Activated CD8-positive, alpha-beta memory T cell treated with anti-CD3 and anti-CD28 coated beads, Interleukin-2, amount 10 ng/mL, durations not matched to agents 7 days and 5 days (primary cell): ENCODE results near the gene CCR3. TPM values are rescaled to one million over a fixed set of nuclear protein-coding genes. Genes with fewer than 3 reads are reported as not detected.
A peak's percentile ranks its signal among the peaks of the same experiment; 100 is the strongest.
"Not testable (repeated sequence)": the region's sequence is repeated elsewhere in the genome, so short reads cannot be mapped to it uniquely, and the experiment has no call there.

Source experiments
- ATAC-seq: fragments of 150-1000 bp; cut with Tn5 transposase; one replicate; pipeline ENCODE4 v1.10.0; 2021; ENCODE audit warnings: moderate library complexity
- CTCF ChIA-PET: fragments of 350-600 bp; sonication (Branson Sonifier 250); formaldehyde crosslinking; loops from one replicate; lab custom pipeline; 2021; ENCODE audit warnings: antibody characterized with exemption; lab: Charles Lee
- DNase-seq: peaks from one replicate; pipeline ENCODE4 v3.0.0-alpha.2; 2020
- H3K27ac Mint-ChIP-seq: one replicate; pipeline ENCODE4 v1.8.0; 2021; ENCODE audit warnings: mild to moderate bottlenecking, mixed read lengths
- H3K27me3 Mint-ChIP-seq: one replicate; pipeline ENCODE4 v1.8.0; 2021; ENCODE audit warnings: mixed read lengths
- H3K36me3 Mint-ChIP-seq: one replicate; pipeline ENCODE4 v1.8.0; 2021; ENCODE audit warnings: mild to moderate bottlenecking, mixed read lengths
- H3K4me1 Mint-ChIP-seq: one replicate; pipeline ENCODE4 v1.8.0; 2021; ENCODE audit warnings: mixed read lengths
- H3K4me3 Mint-ChIP-seq: one replicate; pipeline ENCODE4 v1.8.0; 2021; ENCODE audit warnings: mild to moderate bottlenecking, moderate library complexity, mixed read lengths
- H3K9me3 Mint-ChIP-seq: one replicate; pipeline ENCODE4 v1.8.0; 2022; ENCODE audit warnings: low read depth, mixed read lengths
- total RNA-seq, 2 experiments: library from RNA; stranded (reverse); gene quantifications; one replicate each; pipeline ENCODE4 v1.2.3, GENCODE V29; 2021

Gene CCR3
- 1 to 10 TPM; 1.4 to 2.0 TPM for total RNA-seq

- no peak for DNase-seq
- Mint-ChIP-seq H3K27me3 (peaks cover 24% of the 10 kb centered on the region), H3K27ac (no peak within 1 kb of the TSS), H3K36me3 (peaks cover 2% of the 10 kb centered on the region), H3K4me3 (no peak within 1 kb of the TSS), H3K9me3 (no peaks in the 10 kb centered on the region), H3K4me1 (peaks cover 9% of the 10 kb centered on the region)
- ATAC-seq: no peak
- CTCF ChIA-PET: interaction anchor here (1.4 to 1.5 kb wide), 2 partner anchors 28 to 136 kb away, joined by 4 to 6 read pairs; no protein-coding TSS in a partner anchor
Observed at GRCh38 chr3:46242120-46242519, at the start of gene CCR3. TSS of gene CCR3 (plus strand) at chr3:46242460. CDS start at chr3:46265159, 22,699 bp downstream.

GRCh38 chr3:46192939-46193338, 49.3 kb upstream of the CCR3 start:
- peaks cover 11% of the 10 kb centered on the region for H3K27me3 Mint-ChIP-seq
- peaks cover 34% of the 10 kb centered on the region for H3K36me3 Mint-ChIP-seq
- H3K4me1 Mint-ChIP-seq: peaks cover 4% of the 10 kb centered on the region
- no peak overlapping the region for H3K4me3 Mint-ChIP-seq
- CTCF ChIA-PET: interaction anchor here (1.0 to 2.7 kb wide), 3 partner anchors 13 to 177 kb away, joined by 3 to 9 read pairs (median 7); partner anchors contain the start of gene CCR1
- no peak for ATAC-seq
- H3K9me3 Mint-ChIP-seq: peaks cover 26% of the 10 kb centered on the region
- no peak overlapping the region for H3K27ac Mint-ChIP-seq
- DNase-seq: no peak

GRCh38 chr3:46193436-46193835, 48.8 kb upstream of the CCR3 start:
- CTCF ChIA-PET: interaction anchor here (1.0 to 2.7 kb wide), 2 partner anchors 15 to 176 kb away, joined by 3 to 9 read pairs; partner anchors contain the start of gene CCR1
- no peak overlapping the region for H3K4me3 Mint-ChIP-seq
- DNase-seq (no peak), ATAC-seq (no peak)
- no peaks in the 10 kb centered on the region for H3K4me1 Mint-ChIP-seq
- H3K27ac Mint-ChIP-seq: no peak overlapping the region
- peaks cover 38% of the 10 kb centered on the region for H3K36me3 Mint-ChIP-seq
- H3K27me3 Mint-ChIP-seq: peaks cover 11% of the 10 kb centered on the region
- peaks cover 26% of the 10 kb centered on the region for H3K9me3 Mint-ChIP-seq

GRCh38 chr3:46194868-46195553, 47.2 kb upstream of the CCR3 start:
- peaks cover 26% of the 10 kb centered on the region for H3K9me3 Mint-ChIP-seq
- no peak overlapping the region for H3K27ac Mint-ChIP-seq
- DNase-seq (no peak), ATAC-seq (no peak)
- no peaks in the 10 kb centered on the region for H3K4me1 Mint-ChIP-seq
- CTCF ChIA-PET: no interaction called here
- peaks cover 51% of the 10 kb centered on the region for H3K36me3 Mint-ChIP-seq
- H3K4me3 Mint-ChIP-seq: no peak overlapping the region
- H3K27me3 Mint-ChIP-seq: peaks cover 11% of the 10 kb centered on the region

GRCh38 chr3:46196261-46196957, 45.9 kb upstream of the CCR3 start:
- no peak overlapping the region for H3K27ac Mint-ChIP-seq
- peaks cover 58% of the 10 kb centered on the region for H3K36me3 Mint-ChIP-seq
- no peak overlapping the region for H3K4me3 Mint-ChIP-seq
- peaks cover 5% of the 10 kb centered on the region for H3K27me3 Mint-ChIP-seq
- peaks cover 26% of the 10 kb centered on the region for H3K9me3 Mint-ChIP-seq
- no peak for DNase-seq
- ATAC-seq: no peak
- peaks cover 4% of the 10 kb centered on the region for H3K4me1 Mint-ChIP-seq
- CTCF ChIA-PET: interaction anchor here (0.8 to 3.3 kb wide), 4 partner anchors 11 to 344 kb away, joined by 3 to 25 read pairs (median 4); partner anchors contain the start of gene CCR1

- H3K27me3 Mint-ChIP-seq: no peaks in the 10 kb centered on the region
- H3K4me1 Mint-ChIP-seq: peaks cover 34% of the 10 kb centered on the region
- ATAC-seq (no peak), DNase-seq (no peak)
- no peak overlapping the region for H3K27ac Mint-ChIP-seq
- peaks cover 74% of the 10 kb centered on the region for H3K36me3 Mint-ChIP-seq
- CTCF ChIA-PET: interaction anchor here (0.9 to 1.9 kb wide), 2 partner anchors 14 to 121 kb away, joined by 3 to 9 read pairs; no protein-coding TSS in a partner anchor
- peaks cover 8% of the 10 kb centered on the region for H3K9me3 Mint-ChIP-seq
- no peak overlapping the region for H3K4me3 Mint-ChIP-seq
Observed at GRCh38 chr3:46200211-46200610, 42.0 kb upstream of the CCR3 start.

GRCh38 chr3:46200790-46201189, 41.5 kb upstream of the CCR3 start:
- CTCF ChIA-PET: interaction anchor here (0.8 to 1.9 kb wide), 4 partner anchors 14 to 168 kb away, joined by 3 to 9 read pairs (median 4); no protein-coding TSS in a partner anchor
- ATAC-seq (no peak), DNase-seq (no peak)
- Mint-ChIP-seq H3K27ac (no peak overlapping the region), H3K4me1 (peaks cover 39% of the 10 kb centered on the region), H3K27me3 (no peaks in the 10 kb centered on the region), H3K4me3 (no peak overlapping the region), H3K9me3 (peaks cover 4% of the 10 kb centered on the region), H3K36me3 (peaks cover 77% of the 10 kb centered on the region)

- H3K27me3 Mint-ChIP-seq: no peaks in the 10 kb centered on the region
- peaks cover 2% of the 10 kb centered on the region for H3K9me3 Mint-ChIP-seq
- H3K4me3 Mint-ChIP-seq: no peak overlapping the region
- ATAC-seq (no peak), DNase-seq (no peak)
- H3K36me3 Mint-ChIP-seq: peaks cover 85% of the 10 kb centered on the region
- CTCF ChIA-PET: interaction anchor here (1.3 kb wide), 1 partner anchor 13 kb away, joined by 4 read pairs; no protein-coding TSS in a partner anchor
- peaks cover 54% of the 10 kb centered on the region for H3K4me1 Mint-ChIP-seq
- H3K27ac Mint-ChIP-seq: no peak overlapping the region
Observed at GRCh38 chr3:46202535-46202934, 39.7 kb upstream of the CCR3 start.

- CTCF ChIA-PET: interaction anchor here (1.3 kb wide), 1 partner anchor 15 kb away, joined by 4 read pairs; no protein-coding TSS in a partner anchor
- Mint-ChIP-seq H3K27me3 (no peaks in the 10 kb centered on the region), H3K4me3 (no peak overlapping the region), H3K27ac (no peak overlapping the region), H3K9me3 (peaks cover 2% of the 10 kb centered on the region), H3K36me3 (peaks cover 84% of the 10 kb centered on the region), H3K4me1 (peaks cover 64% of the 10 kb centered on the region)
- DNase-seq (no peak), ATAC-seq (no peak)
Observed at GRCh38 chr3:46203681-46204080, 38.6 kb upstream of the CCR3 start.

GRCh38 chr3:46205286-46205960, 36.8 kb upstream of the CCR3 start:
- H3K36me3 Mint-ChIP-seq: peaks cover 71% of the 10 kb centered on the region
- peak overlapping the region; percentile 90 for H3K27ac Mint-ChIP-seq
- H3K4me3 Mint-ChIP-seq: peak overlapping the region; percentile 79
- CTCF ChIA-PET: interaction anchor here (0.6 to 7.8 kb wide), 7 partner anchors 13 to 281 kb away, joined by 3 to 132 read pairs (median 52); partner anchors contain the start of gene CCR5
- no peaks in the 10 kb centered on the region for H3K27me3 Mint-ChIP-seq
- peaks cover 82% of the 10 kb centered on the region for H3K4me1 Mint-ChIP-seq
- peaks cover 2% of the 10 kb centered on the region for H3K9me3 Mint-ChIP-seq
- no peak for ATAC-seq
- no peak for DNase-seq

- Mint-ChIP-seq H3K27ac (peak overlapping the region; percentile 90), H3K4me3 (peak overlapping the region; percentile 79), H3K27me3 (no peaks in the 10 kb centered on the region), H3K9me3 (peaks cover 2% of the 10 kb centered on the region), H3K4me1 (peaks cover 81% of the 10 kb centered on the region), H3K36me3 (peaks cover 65% of the 10 kb centered on the region)
- no peak for ATAC-seq
- CTCF ChIA-PET: interaction anchor here (0.6 to 7.8 kb wide), 15 partner anchors 8 to 282 kb away, joined by 3 to 132 read pairs (median 8); partner anchors contain the start of gene CCR5
- DNase-seq: no peak
Observed at GRCh38 chr3:46206282-46207015, 35.8 kb upstream of the CCR3 start.

- not testable (repeated sequence) for DNase-seq, ATAC-seq, H3K27me3 Mint-ChIP-seq, H3K9me3 Mint-ChIP-seq
- Mint-ChIP-seq H3K36me3 (peaks cover 55% of the 10 kb centered on the region), H3K27ac (peak overlapping the region; percentile 90), H3K4me1 (peaks cover 72% of the 10 kb centered on the region), H3K4me3 (peak overlapping the region; percentile 79)
- CTCF ChIA-PET: interaction anchor here (0.7 to 7.8 kb wide), 31 partner anchors 10 to 531 kb away, joined by 3 to 132 read pairs (median 6); partner anchors contain the start of genes CCR5 and CXCR6
Observed at GRCh38 chr3:46207514-46207913, 34.7 kb upstream of the CCR3 start.
